ENCODE measurements around the gene BRD2.
A peak's percentile ranks its signal among the peaks of the same experiment; 100 is the strongest.

The BRD2 gene

DNA sequence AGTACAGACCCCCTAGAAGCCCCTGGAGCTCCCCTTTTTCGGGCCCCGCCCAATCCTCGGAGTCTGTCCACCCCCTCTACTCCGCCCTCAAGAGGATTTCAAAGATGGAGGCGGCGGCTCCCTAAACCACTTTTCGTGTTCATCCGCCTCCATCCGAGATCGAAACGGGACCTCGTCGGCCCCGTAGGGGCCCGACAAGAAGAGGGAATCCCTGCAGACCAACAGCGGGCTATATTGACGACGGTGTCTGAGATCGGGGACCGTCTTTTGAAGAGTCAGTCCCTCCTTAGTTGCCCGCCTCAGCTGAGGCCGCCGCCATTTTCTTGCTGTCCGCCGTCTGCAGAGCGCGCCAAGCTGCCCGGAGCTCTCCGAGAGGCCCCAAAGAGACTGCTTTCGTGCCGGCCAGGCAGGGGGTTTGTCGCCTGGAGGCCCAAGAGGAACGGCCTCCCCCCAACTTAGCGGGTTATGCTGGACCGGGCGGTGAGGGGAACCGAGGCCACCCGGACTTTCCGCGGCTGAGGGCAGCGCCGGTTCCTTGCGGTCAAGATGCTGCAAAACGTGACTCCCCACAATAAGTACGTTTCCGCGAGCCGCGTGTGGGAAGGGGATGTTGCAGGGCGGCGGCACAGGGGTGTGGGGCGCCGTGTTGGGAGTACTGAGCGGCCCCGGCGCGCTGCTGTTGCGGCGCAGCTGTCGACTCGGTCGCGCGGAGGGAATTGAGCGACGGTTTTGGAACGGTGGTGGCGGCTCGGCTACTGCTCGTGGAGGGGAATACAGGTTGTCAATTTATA is 4.2 kb downstream of the BRD2 start:
- DNase-seq (ENCODE audit: low spot score), result no peak

DNA sequence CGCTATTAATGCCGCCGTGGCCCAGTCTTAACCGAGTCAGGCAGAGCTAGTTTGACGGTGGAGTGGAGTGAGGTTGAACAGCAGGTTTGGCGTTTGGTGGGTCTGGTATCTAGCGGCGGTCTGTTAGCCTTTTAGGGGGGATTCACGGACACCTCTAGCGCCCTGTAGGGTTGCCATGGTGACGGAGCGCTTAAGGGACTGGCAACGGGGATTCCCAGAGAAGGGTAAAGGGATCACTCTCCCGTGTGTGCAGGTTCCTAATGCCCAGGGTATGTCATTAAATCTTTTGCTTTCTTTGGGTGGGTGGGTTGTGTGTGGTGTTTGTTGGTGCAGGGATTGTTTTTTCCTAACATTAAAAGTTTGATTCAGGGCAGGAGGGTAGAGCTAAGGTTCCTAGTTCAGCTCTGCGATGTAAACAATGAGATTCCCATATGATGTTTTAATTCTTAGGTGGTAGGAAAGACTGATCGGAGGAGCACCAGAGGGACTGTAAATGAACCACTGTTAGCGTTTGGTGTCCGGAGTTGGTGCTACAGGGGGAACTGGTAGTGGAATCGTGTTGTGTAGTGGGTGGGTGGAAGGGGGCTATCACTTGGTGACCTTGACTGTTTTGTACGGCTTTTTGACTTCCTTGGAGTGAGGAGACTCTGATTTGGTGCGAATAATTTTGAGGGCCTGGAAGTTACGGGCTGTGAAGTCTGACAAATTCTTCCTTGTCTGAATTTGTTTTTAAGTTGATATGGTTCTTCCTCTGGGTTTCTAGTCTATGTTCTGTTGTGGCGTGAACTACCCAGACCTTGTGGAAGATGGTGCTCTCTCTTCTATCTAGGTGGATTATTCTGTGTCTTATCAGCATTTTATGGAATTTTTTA is 5.0 kb downstream of the BRD2 start:
- no peak for DNase-seq (ENCODE audit: low spot score)

DNA sequence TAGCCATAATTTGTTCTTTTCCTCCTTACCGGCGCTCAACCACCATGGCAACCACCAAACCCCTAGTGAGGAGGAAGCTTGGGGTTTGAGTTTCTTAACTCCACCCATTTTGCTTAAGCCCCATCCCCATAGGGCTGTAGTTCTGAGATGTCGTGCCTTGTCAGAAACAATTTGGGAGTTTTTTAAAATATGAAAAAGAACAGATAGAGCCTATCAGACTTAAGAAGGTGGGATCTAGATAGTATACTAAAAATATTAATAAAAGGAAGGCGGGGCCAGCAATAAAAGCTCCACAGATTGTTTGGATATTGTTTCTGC is 5.6 kb downstream of the BRD2 start:
- no peak for DNase-seq (ENCODE audit: low spot score)

DNA sequence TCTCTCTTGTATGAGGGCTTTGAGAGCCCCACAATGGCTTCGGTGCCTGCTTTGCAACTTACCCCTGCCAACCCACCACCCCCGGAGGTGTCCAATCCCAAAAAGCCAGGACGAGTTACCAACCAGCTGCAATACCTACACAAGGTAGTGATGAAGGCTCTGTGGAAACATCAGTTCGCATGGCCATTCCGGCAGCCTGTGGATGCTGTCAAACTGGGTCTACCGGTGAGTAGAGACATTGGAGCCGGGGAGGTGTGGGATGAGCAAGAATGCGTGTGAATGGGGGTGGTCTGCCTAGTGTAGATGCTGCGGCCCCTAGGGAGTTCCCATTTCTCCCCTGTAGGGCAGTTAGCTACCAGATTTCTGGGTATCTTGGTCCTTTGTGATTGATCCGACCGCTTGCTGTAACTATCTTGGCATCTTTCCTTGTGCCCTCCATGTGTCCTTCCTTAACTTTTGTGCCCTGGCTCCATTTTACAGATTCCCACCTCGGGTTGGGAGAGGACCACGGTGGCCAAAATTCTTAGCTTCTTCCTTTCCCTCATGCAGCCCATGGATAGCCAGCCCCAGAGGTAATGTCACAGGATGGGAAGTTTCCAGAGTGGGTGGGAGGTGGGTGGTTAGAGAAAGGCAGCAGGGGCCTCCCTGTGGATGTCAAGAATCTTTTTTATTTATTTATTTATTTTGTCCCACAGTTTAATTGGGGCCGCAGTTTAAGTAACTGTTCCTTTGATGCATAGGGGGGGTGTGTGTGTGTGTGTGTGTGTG is 6.3 kb downstream of the BRD2 start:
- DNase-seq (ENCODE audit: low spot score), result no peak

DNA sequence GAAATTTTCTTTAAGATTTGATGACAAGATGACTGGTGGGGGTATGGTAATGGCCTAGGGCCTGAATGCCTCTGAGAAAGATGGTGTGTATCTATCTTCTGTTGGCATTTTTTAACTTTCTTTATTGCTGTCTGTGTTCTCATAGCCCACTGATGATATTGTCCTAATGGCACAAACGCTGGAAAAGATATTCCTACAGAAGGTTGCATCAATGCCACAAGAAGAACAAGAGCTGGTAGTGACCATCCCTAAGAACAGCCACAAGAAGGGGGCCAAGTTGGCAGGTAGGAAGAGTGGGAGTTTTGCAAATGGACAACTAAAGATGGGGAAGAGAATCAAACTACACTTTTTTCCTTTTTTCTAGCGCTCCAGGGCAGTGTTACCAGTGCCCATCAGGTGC is 7.5 kb downstream of the BRD2 start:
- DNase-seq (ENCODE audit: low spot score), result no peak

DNA sequence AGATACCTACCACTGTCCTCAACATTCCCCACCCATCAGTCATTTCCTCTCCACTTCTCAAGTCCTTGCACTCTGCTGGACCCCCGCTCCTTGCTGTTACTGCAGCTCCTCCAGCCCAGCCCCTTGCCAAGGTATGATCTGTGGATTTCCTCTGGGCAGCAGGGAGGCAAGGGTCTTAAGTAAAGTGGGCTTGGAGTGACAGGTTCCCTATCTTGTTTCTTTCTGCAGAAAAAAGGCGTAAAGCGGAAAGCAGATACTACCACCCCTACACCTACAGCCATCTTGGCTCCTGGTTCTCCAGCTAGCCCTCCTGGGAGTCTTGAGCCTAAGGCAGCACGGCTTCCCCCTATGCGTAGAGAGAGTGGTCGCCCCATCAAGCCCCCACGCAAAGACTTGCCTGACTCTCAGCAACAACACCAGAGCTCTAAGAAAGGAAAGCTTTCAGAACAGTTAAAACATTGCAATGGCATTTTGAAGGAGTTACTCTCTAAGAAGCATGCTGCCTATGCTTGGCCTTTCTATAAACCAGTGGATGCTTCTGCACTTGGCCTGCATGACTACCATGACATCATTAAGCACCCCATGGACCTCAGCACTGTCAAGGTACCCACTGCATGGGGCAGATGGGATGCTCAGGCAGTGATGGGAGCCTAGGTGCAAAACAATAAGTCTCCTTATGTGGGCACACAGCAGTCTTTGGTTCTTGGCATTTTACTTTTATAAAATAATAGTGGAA is 8.1 kb downstream of the BRD2 start:
- DNase-seq (ENCODE audit: low spot score), result no peak

DNA sequence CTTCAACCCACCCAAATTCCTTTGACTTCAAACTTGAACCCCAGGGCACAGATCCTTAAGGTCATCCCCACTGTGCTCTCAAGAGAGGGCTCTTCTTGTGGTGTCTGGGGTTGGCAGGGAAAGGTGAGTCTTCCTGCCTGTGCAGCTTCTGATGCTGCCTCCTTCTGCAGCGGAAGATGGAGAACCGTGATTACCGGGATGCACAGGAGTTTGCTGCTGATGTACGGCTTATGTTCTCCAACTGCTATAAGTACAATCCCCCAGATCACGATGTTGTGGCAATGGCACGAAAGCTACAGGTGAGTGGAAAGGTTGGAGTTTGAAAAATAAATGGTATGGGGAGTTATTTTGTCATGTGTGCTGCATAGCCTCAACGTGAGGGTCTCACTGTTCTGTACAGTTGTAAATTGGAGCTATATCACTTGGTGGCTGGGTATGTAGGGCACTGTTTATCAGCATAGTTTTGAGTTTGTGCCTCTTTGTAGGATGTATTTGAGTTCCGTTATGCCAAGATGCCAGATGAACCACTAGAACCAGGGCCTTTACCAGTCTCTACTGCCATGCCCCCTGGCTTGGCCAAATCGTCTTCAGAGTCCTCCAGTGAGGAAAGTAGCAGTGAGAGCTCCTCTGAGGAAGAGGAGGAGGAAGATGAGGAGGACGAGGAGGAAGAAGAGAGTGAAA is 9.0 kb downstream of the BRD2 start:
- no peak for DNase-seq (ENCODE audit: low spot score)

DNA sequence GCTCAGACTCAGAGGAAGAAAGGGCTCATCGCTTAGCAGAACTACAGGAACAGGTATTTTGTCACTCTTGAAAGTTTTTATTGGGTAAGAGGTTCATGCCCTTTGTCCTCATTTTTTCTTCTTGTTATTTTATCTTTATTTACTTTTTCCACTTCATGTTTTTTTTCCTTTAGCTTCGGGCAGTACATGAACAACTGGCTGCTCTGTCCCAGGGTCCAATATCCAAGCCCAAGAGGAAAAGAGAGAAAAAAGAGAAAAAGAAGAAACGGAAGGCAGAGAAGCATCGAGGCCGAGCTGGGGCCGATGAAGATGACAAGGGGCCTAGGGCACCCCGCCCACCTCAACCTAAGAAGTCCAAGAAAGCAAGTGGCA is 9.5 kb downstream of the BRD2 start:
- no peak for DNase-seq (ENCODE audit: low spot score)

DNA sequence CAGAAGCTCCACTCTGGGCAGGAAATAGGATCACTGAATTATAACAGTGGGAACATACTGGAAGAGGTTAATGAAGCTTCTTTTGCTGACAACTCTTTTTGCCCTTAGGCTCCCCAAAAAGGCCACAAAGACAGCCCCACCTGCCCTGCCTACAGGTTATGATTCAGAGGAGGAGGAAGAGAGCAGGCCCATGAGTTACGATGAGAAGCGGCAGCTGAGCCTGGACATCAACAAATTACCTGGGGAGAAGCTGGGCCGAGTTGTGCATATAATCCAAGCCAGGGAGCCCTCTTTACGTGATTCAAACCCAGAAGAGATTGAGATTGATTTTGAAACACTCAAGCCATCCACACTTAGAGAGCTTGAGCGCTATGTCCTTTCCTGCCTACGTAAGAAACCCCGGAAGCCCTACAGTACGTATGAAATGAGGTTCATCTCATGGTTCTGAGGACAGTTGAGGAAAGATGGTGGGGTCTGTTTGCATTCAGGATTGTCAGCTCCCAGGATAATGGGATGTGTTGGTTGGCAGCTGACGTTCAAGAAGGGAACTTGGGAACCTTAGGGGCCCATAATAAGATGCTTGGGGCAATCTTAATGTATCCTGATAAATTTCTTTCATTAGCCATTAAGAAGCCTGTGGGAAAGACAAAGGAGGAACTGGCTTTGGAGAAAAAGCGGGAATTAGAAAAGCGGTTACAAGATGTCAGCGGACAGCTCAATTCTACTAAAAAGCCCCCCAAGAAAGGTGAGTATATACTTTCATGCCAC is 11.5 kb downstream of the BRD2 start:
- DNase-seq (ENCODE audit: low spot score), result no peak

DNA sequence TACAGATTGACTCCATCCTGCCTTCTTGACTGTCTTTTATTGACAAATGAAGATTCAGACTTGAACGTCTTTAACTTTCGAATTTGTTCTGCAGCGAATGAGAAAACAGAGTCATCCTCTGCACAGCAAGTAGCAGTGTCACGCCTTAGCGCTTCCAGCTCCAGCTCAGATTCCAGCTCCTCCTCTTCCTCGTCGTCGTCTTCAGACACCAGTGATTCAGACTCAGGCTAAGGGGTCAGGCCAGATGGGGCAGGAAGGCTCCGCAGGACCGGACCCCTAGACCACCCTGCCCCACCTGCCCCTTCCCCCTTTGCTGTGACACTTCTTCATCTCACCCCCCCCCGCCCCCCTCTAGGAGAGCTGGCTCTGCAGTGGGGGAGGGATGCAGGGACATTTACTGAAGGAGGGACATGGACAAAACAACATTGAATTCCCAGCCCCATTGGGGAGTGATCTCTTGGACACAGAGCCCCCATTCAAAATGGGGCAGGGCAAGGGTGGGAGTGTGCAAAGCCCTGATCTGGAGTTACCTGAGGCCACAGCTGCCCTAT is 12.2 kb downstream of the BRD2 start:
- no peak for DNase-seq (ENCODE audit: low spot score)

DNA sequence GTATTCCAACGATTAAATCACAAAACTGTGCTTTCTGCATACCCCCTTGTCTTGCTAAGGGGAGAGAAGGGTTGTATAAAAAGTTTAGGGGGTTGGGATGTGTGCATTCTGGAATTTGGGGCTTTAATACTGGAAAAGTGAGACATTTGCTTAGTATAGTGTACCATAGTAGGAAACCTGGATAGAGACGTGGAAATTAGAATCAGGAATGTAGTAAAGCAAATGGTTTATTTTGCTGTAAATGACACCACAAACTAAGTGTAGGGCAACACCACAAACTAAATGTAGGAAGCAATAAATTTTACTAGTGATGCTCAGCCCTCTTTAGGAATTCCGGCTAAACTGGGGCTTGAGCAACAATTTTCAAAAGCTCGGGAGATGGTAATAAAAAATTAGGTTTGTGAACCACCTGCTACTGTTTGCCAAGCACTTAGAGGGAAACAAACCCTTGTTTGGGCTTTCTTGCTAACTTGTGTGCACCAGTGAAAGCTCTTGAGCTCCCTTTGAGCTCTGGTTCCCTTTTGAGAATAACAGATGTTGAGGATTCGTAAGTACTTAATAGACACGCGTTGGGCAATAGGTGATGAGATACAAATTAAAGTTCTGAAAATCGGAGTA is 13.8 kb downstream of the BRD2 start:
- no peak for DNase-seq (ENCODE audit: low spot score)

DNA sequence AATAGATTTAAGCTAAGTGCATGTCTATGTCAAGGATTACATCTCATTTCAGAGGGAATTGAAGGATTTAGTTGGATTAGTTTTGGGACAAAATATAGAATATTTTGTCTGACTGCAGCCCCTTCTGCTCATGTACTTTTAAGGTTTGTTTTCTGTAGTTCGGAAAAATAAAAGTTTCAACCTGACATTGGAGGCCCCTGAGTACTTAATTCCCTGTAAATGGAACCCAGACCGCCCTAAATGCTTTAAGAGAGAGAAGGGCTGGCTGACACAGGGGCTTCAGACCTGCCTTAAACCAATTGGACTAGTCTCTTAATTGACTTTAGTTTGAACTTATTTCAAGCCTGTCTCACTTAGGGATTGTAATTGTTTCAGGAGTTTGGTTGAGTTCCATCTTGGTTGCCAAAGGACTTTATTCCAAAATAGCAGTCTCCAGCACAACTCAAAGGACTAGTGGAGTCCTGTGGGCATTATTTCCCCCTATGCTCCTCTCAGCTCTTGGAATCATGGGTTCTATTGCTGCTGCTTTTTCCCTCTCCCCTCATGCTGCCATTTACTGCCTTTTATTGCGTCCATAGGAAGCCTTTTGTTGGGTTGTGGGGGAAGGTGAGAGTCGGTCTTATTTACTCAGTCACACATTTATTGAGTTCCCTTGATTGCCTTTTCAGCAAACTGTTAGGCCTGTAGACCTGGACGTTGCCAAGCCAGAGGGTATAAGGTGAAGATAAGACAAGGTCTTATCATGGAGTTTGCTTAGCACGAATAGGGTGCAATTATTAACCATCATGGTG is 14.5 kb downstream of the BRD2 start:
- DNase-seq (ENCODE audit: low spot score), result peak; percentile 32

DNA sequence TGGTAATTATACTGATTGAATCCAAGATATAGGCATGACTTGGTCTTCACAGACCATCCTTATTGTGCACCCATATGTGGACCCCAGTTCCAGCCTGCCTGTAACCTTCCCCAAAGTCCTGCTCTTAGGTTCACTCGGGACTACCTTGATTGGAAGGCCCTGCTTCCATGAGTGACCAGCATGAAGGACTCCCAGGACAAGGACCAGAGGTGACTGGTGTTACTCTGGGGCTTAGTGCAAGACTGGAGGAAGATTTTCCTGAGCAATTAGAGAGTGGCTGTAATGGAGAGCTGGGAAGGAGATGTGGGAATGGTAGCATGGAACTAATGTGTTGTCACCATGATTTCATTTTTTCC is 15.1 kb downstream of the BRD2 start:
- DNase-seq (ENCODE audit: low spot score), result no peak

DNA sequence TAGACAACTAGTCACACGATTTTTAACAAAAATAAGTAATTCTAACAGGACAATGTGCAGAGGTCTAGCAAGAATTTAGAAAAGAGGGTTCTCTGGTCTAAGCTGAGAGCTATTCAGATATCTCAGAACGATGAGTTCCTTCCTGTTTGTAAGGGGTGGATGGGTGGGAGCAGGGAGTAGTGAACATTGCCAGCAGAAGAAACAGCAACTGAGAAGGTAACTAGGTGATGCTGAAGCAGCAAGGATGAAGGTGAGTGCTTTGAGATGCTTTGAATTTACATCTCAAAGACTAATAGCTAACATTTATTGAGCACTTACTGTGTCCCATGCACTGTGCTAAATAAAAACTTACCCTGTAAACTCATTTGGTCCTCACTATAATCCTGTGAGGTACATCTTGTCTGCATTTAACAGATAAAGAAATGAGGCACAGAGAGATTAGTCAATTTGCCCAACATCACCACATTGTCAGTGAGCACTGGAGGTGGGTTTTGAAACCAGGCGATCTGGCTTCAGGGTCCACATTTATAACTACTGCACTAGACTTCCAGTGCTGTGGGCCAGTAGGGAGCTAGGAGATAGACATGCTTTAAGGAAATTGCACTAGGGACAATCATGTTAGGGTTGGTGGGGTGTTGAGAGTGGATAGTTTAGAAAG is 15.7 kb downstream of the BRD2 start:
- DNase-seq (ENCODE audit: low spot score), result no peak

DNA sequence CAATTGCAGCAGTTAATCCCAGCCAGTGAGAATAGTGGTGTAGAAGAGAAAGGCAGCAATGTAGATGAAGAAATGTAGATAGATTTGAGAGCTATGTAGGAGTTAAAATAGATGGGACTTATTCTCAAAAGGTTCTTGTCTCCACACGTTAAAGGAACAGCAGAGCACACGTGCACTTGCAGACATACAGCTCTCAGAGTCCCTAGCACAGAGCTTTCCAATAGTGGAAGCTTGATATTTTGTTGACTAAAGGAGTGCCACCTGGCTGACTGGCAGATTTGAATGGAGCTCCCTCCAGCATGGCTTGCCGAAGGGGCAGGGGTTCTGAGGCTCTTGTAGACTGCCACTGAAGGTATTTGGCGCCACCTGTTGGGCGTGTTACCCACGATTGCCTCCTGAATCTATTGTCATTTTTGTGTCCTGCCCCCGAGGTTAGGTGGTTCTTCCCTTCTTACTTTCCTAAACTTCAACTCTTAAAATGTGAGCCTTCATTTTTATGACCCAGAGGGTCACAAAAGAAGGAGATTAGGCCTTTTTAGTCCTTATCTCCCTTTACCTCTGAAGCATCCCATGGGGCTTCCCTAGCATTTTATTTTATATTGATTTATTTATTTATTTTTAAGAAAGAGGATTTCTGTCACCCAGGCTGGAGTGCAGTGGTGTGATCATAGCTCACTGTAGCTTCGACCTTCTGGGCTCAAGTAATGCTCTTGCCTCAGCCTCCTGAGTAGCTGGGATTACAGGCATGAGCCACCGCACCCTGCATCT is 16.4 kb downstream of the BRD2 start:
- peak; percentile 51 for DNase-seq (ENCODE audit: low spot score)

DNA sequence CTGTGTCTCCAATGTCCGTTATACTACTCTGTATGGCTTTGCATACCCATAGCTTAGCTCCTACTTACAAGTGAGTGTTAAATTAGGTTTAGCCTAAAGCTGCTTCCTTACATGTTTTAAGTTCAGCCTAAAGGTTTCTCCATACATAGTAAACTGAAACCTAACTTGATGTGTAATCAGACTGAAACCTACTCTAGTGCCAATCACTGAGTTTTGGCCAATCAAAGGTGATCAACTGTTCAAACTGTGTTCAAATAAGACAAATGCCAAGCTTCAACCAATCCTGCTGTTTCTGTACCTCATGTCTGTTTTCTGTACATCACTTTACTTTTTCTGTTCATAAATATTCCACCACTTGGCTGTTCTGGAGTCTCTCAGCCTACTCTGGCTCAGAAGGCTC is 21.0 kb downstream of the BRD2 start:
- DNase-seq (ENCODE audit: low spot score), result no peak

DNA sequence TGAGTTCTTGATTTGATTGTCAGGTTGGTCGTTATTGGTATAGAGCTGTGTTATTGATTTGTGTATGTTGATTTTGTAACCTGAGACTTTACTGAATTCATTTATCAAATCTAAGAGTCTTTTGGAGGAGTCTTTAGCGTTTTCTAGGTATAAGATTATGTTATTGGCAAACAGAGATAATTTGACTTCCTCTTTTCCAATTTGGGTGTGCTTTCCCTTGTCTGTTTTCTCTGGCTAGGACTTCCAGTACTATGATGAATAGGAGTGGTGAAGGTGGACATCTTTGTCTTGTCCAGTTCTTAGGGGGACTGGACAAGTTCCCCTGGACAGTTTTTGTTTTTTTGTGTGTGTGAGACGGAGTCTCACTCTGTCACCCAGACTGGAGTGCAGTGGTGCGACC is 23.6 kb downstream of the BRD2 start:
- DNase-seq (ENCODE audit: low spot score), result no peak

DNA sequence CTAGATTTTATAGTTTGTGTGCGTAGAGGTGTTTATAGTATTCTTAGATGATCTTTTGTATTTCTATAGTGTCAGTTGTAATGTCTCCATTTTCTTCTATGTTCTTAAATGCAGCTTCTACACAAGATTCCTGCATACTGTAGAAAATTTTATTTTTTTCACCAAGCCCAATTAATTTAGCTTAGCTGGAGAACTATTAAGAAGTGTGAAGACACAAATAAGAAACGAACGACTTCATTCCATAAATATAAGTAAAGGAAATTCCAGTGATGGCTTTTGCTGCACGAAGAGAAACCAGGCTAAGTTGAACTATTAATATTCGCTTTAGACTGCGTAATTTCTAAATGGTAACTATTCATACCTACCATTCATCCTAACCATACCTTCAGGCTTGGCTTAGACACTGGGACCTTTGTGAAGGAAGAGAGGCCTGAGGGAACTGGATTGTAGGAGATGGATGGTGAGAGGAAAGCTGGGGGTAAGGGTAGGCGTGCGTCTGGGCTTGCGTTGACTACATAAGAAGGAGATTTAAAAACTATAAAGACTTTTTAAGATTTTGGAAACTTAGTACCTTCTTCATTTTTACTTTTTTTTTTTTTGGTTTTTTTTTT is 25.1 kb downstream of the BRD2 start:
- no peak for DNase-seq (ENCODE audit: low spot score)
